SHP77 treated with DMSO at 0.1 percent for 48 hours (cell line): ENCODE measurements around the gene CHD2.
A peak's percentile ranks its signal among the peaks of the same experiment; 100 is the strongest.
"Not testable (repeated sequence)": the region's sequence is repeated elsewhere in the genome, so short reads cannot be mapped to it uniquely, and the experiment has no call there.

ENCODE experiments used
- DNase-seq: peaks from one replicate; lab custom pipeline; 2025; lab: John Stamatoyannopoulos, UW

Gene CHD2

DNA sequence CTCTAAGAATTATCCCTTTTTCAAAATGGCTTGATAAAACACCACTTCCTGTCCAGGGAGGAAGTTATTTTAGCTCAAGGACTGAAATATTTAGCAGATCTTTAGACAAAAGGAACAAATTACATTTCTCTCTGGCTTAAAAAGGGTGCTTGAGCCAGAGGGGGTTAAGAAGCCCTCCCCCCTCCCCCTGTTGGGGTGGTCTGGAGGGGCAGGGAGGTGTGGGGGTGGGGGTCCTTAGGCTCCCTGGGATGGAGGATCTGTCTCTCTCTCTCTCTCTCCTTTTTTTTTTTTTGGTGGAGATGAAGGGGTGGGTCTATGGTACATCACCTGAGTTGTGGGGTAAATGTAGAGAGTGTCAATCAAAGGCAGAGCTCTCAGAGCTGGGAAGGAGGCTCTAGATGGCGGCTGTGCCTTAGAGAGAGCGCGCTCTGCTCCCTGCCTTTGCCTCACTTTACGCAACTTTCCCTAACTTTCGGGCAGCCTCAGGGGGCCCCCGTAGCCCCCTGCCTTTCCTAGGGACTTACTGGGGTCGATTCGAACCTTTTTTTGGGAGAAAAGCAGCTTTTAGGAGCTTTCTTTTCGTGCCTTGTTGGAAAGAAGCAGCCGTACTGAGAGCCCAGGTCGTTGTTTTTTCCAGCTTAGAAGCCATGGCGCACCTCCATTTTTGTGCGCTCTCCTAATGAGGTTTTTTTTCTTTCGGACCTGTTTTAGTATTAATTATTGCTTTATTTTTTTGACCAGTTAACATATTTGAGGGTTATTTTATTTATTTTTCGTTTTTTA, at the start of gene CHD2:
CHD2 (plus strand) TSS at position 377 of the 783 bp plus-strand sequence. CDS start 914 bp downstream, outside the sequence.
- DNase-seq: peak; percentile 84

DNA sequence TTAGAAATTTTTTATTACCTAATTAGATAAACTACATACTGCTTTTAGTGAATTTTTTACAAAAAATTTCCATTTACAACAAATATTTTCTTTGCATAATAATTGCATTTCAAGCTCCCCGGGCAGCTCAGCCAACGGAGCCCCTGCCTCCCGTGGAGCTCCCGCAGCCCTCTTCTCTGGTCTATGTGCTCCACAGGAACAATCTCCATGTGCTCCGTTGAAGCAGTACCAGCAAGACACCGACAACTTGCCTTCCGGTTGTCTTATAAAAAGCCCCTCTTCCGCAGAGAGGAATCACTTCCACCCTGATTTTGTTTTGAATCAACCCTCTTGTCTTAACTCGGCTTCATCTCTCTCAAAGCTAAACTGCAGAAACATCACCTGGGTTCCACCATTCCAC, 46.9 kb upstream of the CHD2 start:
- DNase-seq: no peak

DNA sequence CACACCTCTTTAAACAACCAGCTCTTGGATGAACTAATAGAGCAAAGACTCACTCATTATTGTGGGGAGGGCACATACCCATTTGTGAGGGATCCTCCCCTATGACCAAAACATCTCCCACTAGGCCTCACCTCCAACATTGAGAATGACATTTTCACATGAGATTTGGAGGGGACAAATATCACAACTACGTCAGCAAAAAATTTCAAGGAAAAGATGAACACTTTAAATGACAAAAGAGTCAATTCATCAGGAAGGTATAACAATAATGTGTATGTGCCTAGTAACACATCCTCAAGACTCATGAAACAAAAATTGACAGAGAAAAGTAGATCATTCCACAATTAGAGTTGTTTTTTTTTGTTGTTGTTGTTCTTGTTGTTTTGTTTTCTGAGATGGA, 38.4 kb upstream of the CHD2 start:
- no peak for DNase-seq

- no peak for DNase-seq
Observed at GRCh38 chr15:92864127-92864814, 35.9 kb upstream of the CHD2 start.

DNA sequence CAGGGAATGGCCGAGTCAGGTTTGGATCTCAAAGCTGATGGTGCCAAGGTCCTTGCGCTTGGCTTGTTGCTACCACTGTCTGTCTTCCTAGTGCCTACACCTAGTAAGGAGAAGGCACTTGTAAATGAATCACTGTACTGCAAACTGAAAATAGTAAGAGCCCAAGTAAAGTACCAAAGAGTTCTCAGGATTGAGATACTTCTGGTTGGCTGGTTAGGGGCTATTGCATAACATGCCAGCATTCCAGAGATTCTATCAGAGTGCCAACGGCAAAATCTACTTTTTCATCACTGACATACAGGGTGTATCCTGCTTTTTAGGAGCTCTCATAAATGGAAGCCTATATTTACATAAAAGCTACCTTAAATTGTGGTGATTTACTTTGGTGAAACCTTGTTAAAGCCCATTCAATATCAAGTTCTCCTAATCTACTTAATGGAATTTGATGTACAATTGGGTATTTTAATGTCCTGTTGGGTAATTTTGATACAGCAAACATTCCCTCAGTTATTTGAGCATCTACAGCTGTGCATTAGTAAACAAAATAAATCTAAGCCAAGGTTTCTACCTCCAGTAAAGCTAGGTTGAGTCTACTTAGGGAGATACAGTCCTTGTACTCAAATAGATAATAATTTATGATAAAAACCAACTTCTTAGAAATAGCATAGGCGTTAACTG, 30.7 kb upstream of the CHD2 start:
- no peak for DNase-seq

DNA sequence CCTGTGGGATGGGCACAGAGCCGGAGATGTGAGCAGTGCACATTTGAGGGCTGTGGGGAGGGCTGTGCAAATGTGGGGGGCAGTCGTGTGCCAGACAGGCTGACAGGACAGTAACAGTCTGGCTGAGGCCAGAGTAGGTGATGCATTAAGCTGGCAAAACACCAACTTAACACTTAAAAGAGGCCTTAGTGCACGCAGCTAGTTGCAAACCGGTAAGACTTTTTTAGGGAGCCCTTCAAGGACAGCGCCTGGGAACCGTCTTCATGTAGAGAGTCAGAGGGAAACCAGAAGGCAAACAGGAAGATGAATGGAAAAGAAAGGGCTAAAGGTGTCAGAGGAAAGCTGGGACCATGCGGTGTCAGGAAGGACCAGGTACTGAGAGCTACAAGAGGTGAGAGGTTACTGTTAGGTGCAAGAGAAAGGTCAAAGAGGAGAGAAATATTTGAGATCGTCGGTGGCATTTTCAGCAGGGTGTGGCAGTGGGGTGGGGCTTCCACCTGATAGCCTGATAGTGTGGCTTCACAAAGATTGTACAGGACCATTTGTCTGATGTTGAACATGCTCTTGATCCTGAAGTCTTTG, 30.0 kb upstream of the CHD2 start:
- DNase-seq: no peak

- DNase-seq: not testable (repeated sequence)
Observed at GRCh38 chr15:92872967-92873366, 27.2 kb upstream of the CHD2 start.

DNA sequence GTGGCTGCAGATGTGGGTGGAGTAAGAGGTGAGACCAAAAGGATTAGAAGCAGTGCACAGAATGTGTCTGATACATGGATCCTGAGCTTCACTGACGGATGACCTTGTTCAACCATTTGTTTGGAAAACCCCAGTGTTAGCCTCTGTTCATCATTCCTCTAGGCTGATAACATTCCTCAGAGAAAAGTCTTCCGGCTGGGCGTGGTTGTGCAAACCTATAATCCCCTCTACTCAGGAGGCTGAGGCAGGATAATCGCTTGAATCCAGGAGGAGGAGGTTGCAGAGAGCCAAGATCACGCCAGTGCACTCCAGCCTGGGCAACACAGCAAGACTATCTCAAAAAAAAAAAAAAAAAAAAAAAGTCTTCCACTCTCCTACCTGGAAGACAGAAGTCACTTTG, 23.1 kb upstream of the CHD2 start:
- DNase-seq: no peak

DNA sequence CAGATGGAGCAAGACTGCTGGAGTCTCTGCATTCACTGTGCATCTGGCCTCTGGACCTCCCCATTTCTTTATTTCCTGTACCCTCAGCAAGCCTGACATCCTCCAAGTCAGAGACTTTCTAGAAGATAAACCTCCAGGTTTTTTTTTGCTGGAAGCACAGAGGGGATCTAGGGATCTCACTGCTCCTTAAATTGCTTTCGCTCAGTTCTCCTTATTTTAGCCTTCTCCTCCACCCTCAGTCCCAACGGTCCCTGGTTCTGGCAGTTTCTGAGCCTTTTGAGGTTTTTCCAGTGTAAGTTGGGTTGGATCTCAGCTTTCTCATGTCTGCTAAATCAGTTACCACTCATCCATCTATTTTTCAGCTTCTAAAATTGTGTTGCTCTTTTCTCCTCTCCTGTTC, 22.7 kb upstream of the CHD2 start:
- DNase-seq: no peak

DNA sequence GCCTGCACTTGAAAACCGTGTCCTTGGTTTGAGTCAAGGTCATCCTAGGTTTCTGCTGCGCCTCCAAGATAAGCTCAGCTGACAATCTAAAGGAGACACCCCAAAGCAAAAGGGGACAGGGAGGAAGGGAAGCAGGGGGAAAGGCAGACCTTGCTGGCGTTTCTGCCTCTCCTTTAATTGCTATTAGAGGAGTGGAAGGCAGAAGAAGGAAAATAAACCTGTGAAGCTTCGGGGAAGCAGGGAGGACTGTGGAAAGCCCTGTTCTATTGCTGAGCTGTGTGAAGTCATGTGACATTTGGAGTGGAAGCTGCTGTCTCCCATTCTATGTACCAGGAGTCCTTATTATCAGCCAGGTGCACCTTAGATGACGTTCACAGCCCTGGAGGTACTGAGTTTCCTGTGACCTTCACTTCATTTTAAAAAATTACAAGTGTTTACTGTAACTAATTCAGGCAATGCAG, 21.5 kb upstream of the CHD2 start:
- DNase-seq: peak; percentile 53

DNA sequence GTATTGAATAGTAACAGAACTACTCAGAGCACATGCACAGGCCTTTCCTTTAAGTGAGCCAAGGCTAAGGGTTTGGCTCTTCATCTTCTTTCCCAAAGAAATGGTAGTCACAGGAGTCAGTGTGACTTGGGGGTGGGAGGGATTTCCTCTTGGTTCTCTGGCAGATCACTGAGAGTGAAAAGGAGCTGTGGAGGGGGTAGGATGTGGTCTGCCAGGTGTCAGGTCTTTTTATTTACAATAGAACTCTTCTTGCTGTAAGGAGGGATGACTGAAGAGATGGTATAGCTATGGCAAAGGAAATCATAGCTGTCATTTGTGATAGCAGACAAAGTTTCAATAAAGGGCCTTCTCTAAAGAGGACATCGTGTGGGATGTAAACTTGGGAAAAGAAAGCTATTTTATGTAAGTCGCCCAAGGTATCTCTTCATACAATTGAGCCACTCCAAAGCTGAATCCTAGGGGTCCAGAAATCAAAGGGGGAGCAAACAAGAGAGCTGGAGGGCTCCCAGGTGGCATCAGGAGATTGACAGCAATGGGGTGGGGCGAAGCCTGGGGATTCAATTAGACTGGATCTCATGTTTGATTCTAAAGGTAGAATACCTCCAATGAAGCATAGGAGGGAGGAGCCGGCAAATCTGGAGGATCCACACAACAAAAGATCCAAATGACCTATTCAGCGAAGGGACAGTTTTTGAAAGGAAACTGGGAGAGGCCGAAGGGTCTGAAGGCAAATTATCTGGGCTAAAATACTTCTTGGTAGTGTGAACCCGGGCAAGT, 20.0 kb upstream of the CHD2 start:
- DNase-seq: no peak

GRCh38 chr15:92880796-92881195, 19.3 kb upstream of the CHD2 start:
- no peak for DNase-seq

GRCh38 chr15:92881211-92881754, 18.8 kb upstream of the CHD2 start:
- no peak for DNase-seq

DNA sequence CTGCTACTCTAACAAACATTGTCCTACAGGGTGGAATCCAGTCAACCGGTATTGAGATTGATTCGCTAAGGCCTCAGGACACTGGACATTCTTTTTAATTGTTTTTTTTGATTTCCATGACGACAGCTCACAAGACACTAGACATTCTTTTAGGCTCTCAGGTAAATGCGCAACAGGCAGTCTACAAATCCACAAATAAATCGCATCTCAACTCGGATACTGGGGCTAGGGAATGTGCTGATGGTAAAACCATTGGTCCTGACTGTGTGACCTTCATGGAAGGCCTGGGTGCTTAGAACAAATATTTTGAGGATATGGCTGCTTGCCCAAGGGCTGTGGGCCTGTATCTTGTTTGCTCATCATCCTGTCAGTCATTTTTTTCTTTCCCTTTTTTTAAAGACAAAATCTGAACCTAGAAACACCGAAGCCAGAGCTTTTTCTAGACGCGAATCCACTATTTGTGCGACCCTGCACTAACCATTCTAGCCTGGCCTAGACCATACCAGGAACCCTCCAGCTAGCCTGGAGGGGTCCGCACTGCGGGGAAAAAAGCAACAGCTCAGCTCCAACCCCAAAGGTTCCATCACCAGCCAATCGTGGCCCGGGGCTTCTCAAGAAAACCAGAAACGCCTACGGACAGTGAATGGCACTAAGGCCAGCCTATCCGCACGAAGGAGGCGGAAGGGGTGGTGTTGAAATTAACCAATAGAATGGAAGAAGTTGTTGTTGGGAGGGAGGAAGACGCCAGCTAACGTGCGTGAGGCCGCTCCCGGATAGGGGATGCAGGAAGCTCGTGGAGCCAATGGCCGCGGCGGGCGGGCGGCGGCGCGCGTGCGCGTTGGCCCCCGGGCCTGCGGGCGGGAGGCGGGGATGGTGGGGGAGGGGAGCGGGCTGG, 18.1 kb upstream of the CHD2 start:
- peak; percentile 98 for DNase-seq

- DNase-seq: no peak
Observed at GRCh38 chr15:92882697-92883162, 17.4 kb upstream of the CHD2 start.

DNA sequence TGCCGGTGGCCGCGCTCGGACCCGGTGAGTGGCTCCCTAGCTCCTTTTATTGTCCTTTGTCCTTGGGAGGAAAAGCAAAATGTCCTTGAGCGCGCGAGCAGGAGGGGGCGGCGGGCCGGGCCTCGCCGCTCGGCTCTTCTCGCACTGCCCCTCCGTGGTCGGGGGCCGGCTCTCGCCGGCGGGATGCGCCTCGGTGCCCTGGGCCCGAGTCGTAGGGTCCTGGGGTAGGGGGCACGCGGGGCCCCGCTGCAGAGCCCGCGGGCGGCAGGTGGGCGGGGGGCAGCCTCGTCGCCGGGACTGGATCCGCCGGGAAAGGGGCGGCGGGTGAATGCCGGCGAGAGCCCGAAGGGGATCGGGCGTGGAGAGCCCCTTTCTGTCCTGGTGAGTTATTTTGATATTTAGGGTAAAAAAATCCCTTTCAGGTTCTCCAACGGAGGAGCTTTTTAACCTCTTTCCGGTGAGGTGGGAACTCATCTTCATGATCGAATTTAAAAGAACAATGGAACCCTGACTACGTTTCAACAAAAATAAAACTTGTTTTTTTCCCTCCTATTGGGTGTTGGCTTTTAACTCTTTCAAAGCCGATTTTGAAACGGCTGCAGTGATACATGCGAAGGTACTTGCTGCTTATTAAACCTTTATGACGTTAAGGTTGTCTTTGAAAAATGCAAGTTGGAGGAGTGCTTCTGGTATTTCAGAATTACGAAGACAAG, 16.8 kb upstream of the CHD2 start:
- no peak for DNase-seq

DNA sequence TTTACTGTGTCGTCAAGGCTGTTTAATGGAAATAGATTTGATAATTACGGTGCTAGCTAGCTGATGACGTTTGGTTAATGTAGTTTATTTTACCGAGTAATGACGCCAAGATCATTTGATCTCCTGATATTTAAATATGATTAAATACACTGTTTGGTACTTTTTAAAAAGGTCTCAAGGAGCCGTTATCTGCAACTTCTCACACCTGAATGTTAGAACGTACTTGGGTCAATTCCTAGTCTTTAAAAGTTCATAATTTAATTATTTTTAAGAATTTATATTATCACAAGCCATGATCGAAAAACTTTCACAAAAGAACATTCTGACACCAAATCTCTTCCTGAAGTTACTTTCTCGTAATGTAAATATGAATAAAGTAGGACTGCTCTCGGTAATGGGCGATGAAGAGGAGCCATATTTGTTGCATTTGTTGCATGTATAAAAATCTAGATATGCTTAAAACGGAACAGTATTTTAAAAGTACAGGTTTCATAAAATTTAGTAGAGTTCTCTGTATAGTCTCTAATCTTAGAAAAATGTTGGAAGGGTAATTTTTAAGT, 16.2 kb upstream of the CHD2 start:
- peak; percentile 23 for DNase-seq

GRCh38 chr15:92884436-92885223, 15.5 kb upstream of the CHD2 start:
- no peak for DNase-seq
